Mucosa of rectum (tissue), 2 donors: Measurements from ENCODE around the gene AGTR1.

Experiments used
- H3K27ac ChIP-seq, 2 donors: one replicate each; pipeline ENCODE4 v1.7.0; 2013; ENCODE audit warnings: inconsistent platforms in 2 of 2, low read depth in 2 of 2, low read length in 2 of 2
- H3K27me3 ChIP-seq, 2 donors: one replicate each; pipeline ENCODE4 v1.7.0; 2013; ENCODE audit warnings: low read length in 2 of 2; ENCODE audit not compliant: control insufficient read depth in 2 of 2, insufficient read depth in 2 of 2
- H3K36me3 ChIP-seq, 2 donors: one replicate each; pipeline ENCODE4 v1.7.0; 2013; ENCODE audit warnings: low read length in 2 of 2; ENCODE audit not compliant: control insufficient read depth in 2 of 2, insufficient read depth in 2 of 2
- H3K4me1 ChIP-seq, 2 donors: one replicate each; pipeline ENCODE4 v1.7.0; 2013; ENCODE audit warnings: low read length in 2 of 2, mild to moderate bottlenecking in 1 of 2; ENCODE audit not compliant: control insufficient read depth in 2 of 2, insufficient read depth in 2 of 2
- H3K4me3 ChIP-seq, 2 donors: one replicate each; pipeline ENCODE4 v1.7.0; 2013; ENCODE audit warnings: low read length in 2 of 2
- H3K9ac ChIP-seq, 2 donors: one replicate each; pipeline ENCODE4 v1.7.0; 2013; ENCODE audit warnings: low read length in 2 of 2, low read depth in 1 of 2, mild to moderate bottlenecking in 1 of 2
- H3K9me3 ChIP-seq, 2 donors: one replicate each; pipeline ENCODE4 v1.7.0; 2013; ENCODE audit warnings: low read length in 2 of 2; ENCODE audit not compliant: control insufficient read depth in 2 of 2
- donor health status: healthy.
- donor health status: Normal muscosa, but diverticular disease.

Gene AGTR1

GRCh38 chr3:148698190-148698810 lies 597 bp downstream of the AGTR1 start:
- H3K27me3 ChIP-seq = peaks cover 8 to 13% of the 10 kb centered on the region in 2 donors
- no peaks in the 10 kb centered on the region for H3K36me3 ChIP-seq
- peak overlapping the region; percentile 53 to 70 for H3K4me3 ChIP-seq
- peak overlapping the region in 1 of 2 donors; percentile 14 for H3K9ac ChIP-seq
- no peak overlapping the region for H3K27ac ChIP-seq
- H3K4me1 ChIP-seq = no peaks in the 10 kb centered on the region
- no peaks in the 10 kb centered on the region for H3K9me3 ChIP-seq

- H3K36me3 ChIP-seq = no peaks in the 10 kb centered on the region
- no peak overlapping the region for H3K27ac ChIP-seq
Observed at GRCh38 chr3:148705314-148705713, 7.6 kb downstream of the AGTR1 start.

GRCh38 chr3:148707601-148708380 lies 10.1 kb downstream of the AGTR1 start:
- no peak overlapping the region for H3K9ac ChIP-seq
- H3K9me3 ChIP-seq = no peaks in the 10 kb centered on the region
- no peaks in the 10 kb centered on the region for H3K27me3 ChIP-seq
- H3K4me3 ChIP-seq = no peak overlapping the region
- H3K27ac ChIP-seq = no peak overlapping the region
- H3K36me3 ChIP-seq = no peaks in the 10 kb centered on the region
- H3K4me1 ChIP-seq = no peaks in the 10 kb centered on the region

More at GRCh38 chr3:148705314-148705713, 7.6 kb downstream of the AGTR1 start:
- Histone ChIP-seq H3K9me3 (no peaks in the 10 kb centered on the region), H3K4me3 (no peak overlapping the region), H3K9ac (no peak overlapping the region), H3K4me1 (no peaks in the 10 kb centered on the region), H3K27me3 (no peaks in the 10 kb centered on the region)

GRCh38 chr3:148708409-148708808 lies 10.7 kb downstream of the AGTR1 start:
- Histone ChIP-seq H3K27me3 (no peaks in the 10 kb centered on the region), H3K9me3 (no peaks in the 10 kb centered on the region), H3K36me3 (no peaks in the 10 kb centered on the region), H3K9ac (no peak overlapping the region), H3K4me1 (no peaks in the 10 kb centered on the region), H3K4me3 (no peak overlapping the region), H3K27ac (no peak overlapping the region)

GRCh38 chr3:148709560-148710253 lies 12.0 kb downstream of the AGTR1 start:
- Histone ChIP-seq H3K27ac (no peak overlapping the region), H3K4me1 (no peaks in the 10 kb centered on the region)

GRCh38 chr3:148710665-148711064 lies 13.0 kb downstream of the AGTR1 start:
- Histone ChIP-seq H3K9me3 (no peaks in the 10 kb centered on the region), H3K9ac (no peak overlapping the region), H3K4me3 (no peak overlapping the region), H3K27ac (no peak overlapping the region), H3K27me3 (no peaks in the 10 kb centered on the region), H3K4me1 (no peaks in the 10 kb centered on the region), H3K36me3 (no peaks in the 10 kb centered on the region)

More at GRCh38 chr3:148709560-148710253, 12.0 kb downstream of the AGTR1 start:
- Histone ChIP-seq H3K36me3 (no peaks in the 10 kb centered on the region), H3K4me3 (no peak overlapping the region), H3K9ac (no peak overlapping the region), H3K27me3 (no peaks in the 10 kb centered on the region), H3K9me3 (no peaks in the 10 kb centered on the region)

GRCh38 chr3:148711981-148712666 lies 14.4 kb downstream of the AGTR1 start:
- Histone ChIP-seq H3K4me1 (no peaks in the 10 kb centered on the region), H3K27me3 (no peaks in the 10 kb centered on the region), H3K27ac (no peak overlapping the region), H3K4me3 (no peak overlapping the region), H3K9ac (no peak overlapping the region), H3K36me3 (no peaks in the 10 kb centered on the region), H3K9me3 (no peaks in the 10 kb centered on the region)

GRCh38 chr3:148714521-148714920 lies 16.8 kb downstream of the AGTR1 start:
- Histone ChIP-seq H3K36me3 (no peaks in the 10 kb centered on the region), H3K27ac (no peak overlapping the region), H3K9ac (no peak overlapping the region), H3K27me3 (no peaks in the 10 kb centered on the region), H3K4me3 (no peak overlapping the region), H3K9me3 (no peaks in the 10 kb centered on the region), H3K4me1 (no peaks in the 10 kb centered on the region)

- no peaks in the 10 kb centered on the region for H3K9me3 ChIP-seq
- no peaks in the 10 kb centered on the region for H3K27me3 ChIP-seq
- no peaks in the 10 kb centered on the region for H3K4me1 ChIP-seq
- H3K9ac ChIP-seq = no peak overlapping the region
- H3K36me3 ChIP-seq = no peaks in the 10 kb centered on the region
- no peak overlapping the region for H3K4me3 ChIP-seq
- no peak overlapping the region for H3K27ac ChIP-seq
Observed at GRCh38 chr3:148716657-148717056, 19.0 kb downstream of the AGTR1 start.
